Stimulated activated naive CD8-positive, alpha-beta T cell treated with anti-CD3 and anti-CD28 coated beads, Interleukin-15, Interleukin-2, amounts not matched to agents 100 ng/mL and 50 ng/mL, for 24 hours (primary cell): ENCODE data around the gene KCNQ4.
A peak's percentile ranks its signal among the peaks of the same experiment; 100 is the strongest.

Experiments
- H3K27ac Mint-ChIP-seq: one replicate; pipeline ENCODE4 v1.8.0; 2021; ENCODE audit warnings: mild to moderate bottlenecking, mixed read lengths
- H3K27me3 Mint-ChIP-seq: one replicate; pipeline ENCODE4 v1.8.0; 2021; ENCODE audit warnings: mixed read lengths
- H3K36me3 Mint-ChIP-seq: one replicate; pipeline ENCODE4 v1.8.0; 2021; ENCODE audit warnings: low read depth, mixed read lengths
- H3K4me1 Mint-ChIP-seq: one replicate; pipeline ENCODE4 v1.8.0; 2021; ENCODE audit warnings: low read depth, mixed read lengths
- H3K4me3 Mint-ChIP-seq: one replicate; pipeline ENCODE4 v1.8.0; 2021; ENCODE audit warnings: mild to moderate bottlenecking, mixed read lengths
- H3K9me3 Mint-ChIP-seq: one replicate; pipeline ENCODE4 v1.8.0; 2021; ENCODE audit warnings: mixed read lengths

KCNQ4 gene

GRCh38 chr1:40876891-40877290 is 93.3 kb downstream of the KCNQ4 start:
- Mint-ChIP-seq H3K36me3 (peaks cover 4% of the 10 kb centered on the region), H3K4me3 (no peak overlapping the region), H3K27me3 (peaks cover 2% of the 10 kb centered on the region), H3K27ac (no peak overlapping the region), H3K9me3 (peaks cover 4% of the 10 kb centered on the region), H3K4me1 (peaks cover 30% of the 10 kb centered on the region)

GRCh38 chr1:40877698-40878097 is 94.1 kb downstream of the KCNQ4 start:
- H3K4me1 Mint-ChIP-seq, result peaks cover 30% of the 10 kb centered on the region
- H3K27ac Mint-ChIP-seq, result no peak overlapping the region
- H3K9me3 Mint-ChIP-seq, result peaks cover 4% of the 10 kb centered on the region
- H3K36me3 Mint-ChIP-seq, result peaks cover 4% of the 10 kb centered on the region
- H3K4me3 Mint-ChIP-seq, result no peak overlapping the region
- H3K27me3 Mint-ChIP-seq, result peaks cover 8% of the 10 kb centered on the region

GRCh38 chr1:40878906-40879305 is 95.3 kb downstream of the KCNQ4 start:
- Mint-ChIP-seq H3K27ac (no peak overlapping the region), H3K4me3 (no peak overlapping the region), H3K9me3 (peaks cover 4% of the 10 kb centered on the region), H3K27me3 (peaks cover 15% of the 10 kb centered on the region), H3K36me3 (peaks cover 4% of the 10 kb centered on the region), H3K4me1 (peaks cover 32% of the 10 kb centered on the region)

- H3K4me3 Mint-ChIP-seq, result no peak overlapping the region
- peaks cover 4% of the 10 kb centered on the region for H3K9me3 Mint-ChIP-seq
- H3K36me3 Mint-ChIP-seq, result peaks cover 4% of the 10 kb centered on the region
- peak overlapping the region; percentile 71 for H3K27ac Mint-ChIP-seq
- peaks cover 34% of the 10 kb centered on the region for H3K4me1 Mint-ChIP-seq
- peaks cover 19% of the 10 kb centered on the region for H3K27me3 Mint-ChIP-seq
Observed at GRCh38 chr1:40879482-40880175, 96.0 kb downstream of the KCNQ4 start.

- no peak overlapping the region for H3K4me3 Mint-ChIP-seq
- H3K4me1 Mint-ChIP-seq, result peaks cover 23% of the 10 kb centered on the region
- H3K27me3 Mint-ChIP-seq, result peaks cover 32% of the 10 kb centered on the region
- H3K27ac Mint-ChIP-seq, result no peak overlapping the region
- peaks cover 1% of the 10 kb centered on the region for H3K36me3 Mint-ChIP-seq
- peaks cover under 1% of the 10 kb centered on the region for H3K9me3 Mint-ChIP-seq
Observed at GRCh38 chr1:40880813-40881549, 97.4 kb downstream of the KCNQ4 start.

- no peak overlapping the region for H3K27ac Mint-ChIP-seq
- no peaks in the 10 kb centered on the region for H3K9me3 Mint-ChIP-seq
- peak overlapping the region; percentile 30 for H3K4me3 Mint-ChIP-seq
- H3K36me3 Mint-ChIP-seq, result no peaks in the 10 kb centered on the region
- peaks cover 57% of the 10 kb centered on the region for H3K27me3 Mint-ChIP-seq
- H3K4me1 Mint-ChIP-seq, result peaks cover 4% of the 10 kb centered on the region
Observed at GRCh38 chr1:40884055-40884795, 100.6 kb downstream of the KCNQ4 start.

- H3K36me3 Mint-ChIP-seq, result no peaks in the 10 kb centered on the region
- H3K27ac Mint-ChIP-seq, result no peak overlapping the region
- H3K9me3 Mint-ChIP-seq, result no peaks in the 10 kb centered on the region
- peaks cover 4% of the 10 kb centered on the region for H3K4me1 Mint-ChIP-seq
- peaks cover 58% of the 10 kb centered on the region for H3K27me3 Mint-ChIP-seq
- H3K4me3 Mint-ChIP-seq, result no peak overlapping the region
Observed at GRCh38 chr1:40886318-40887011, 102.9 kb downstream of the KCNQ4 start.

GRCh38 chr1:40887012-40887378 is 103.4 kb downstream of the KCNQ4 start:
- H3K9me3 Mint-ChIP-seq, result no peaks in the 10 kb centered on the region
- peaks cover 55% of the 10 kb centered on the region for H3K27me3 Mint-ChIP-seq
- no peak overlapping the region for H3K4me3 Mint-ChIP-seq
- peaks cover 4% of the 10 kb centered on the region for H3K4me1 Mint-ChIP-seq
- no peak overlapping the region for H3K27ac Mint-ChIP-seq
- H3K36me3 Mint-ChIP-seq, result no peaks in the 10 kb centered on the region

- H3K9me3 Mint-ChIP-seq, result no peaks in the 10 kb centered on the region
- H3K36me3 Mint-ChIP-seq, result no peaks in the 10 kb centered on the region
- H3K4me3 Mint-ChIP-seq, result no peak overlapping the region
- H3K27ac Mint-ChIP-seq, result no peak overlapping the region
- peaks cover 51% of the 10 kb centered on the region for H3K27me3 Mint-ChIP-seq
- H3K4me1 Mint-ChIP-seq, result peaks cover 4% of the 10 kb centered on the region
Observed at GRCh38 chr1:40887652-40888051, 104.1 kb downstream of the KCNQ4 start.
